Transverse colon (tissue), 4 donors: ENCODE results near the gene AKT3.

Source experiments
- EP300 ChIP-seq: sonication (generic); formaldehyde crosslinking; IDR thresholded peaks from one replicate; pipeline ENCODE4 v1.6.1; 2017; ENCODE audit warnings: antibody characterized with exemption, low read depth
- POLR2AphosphoS5 ChIP-seq, 3 donors: sonication (generic); formaldehyde crosslinking; IDR thresholded peaks; one replicate each; pipeline ENCODE4 v1.6.1; 2016; ENCODE audit warnings: antibody characterized with exemption in 3 of 3
- TF ChIP-seq, protein P1 (sequence below), 5 experiments: fragments of 200-600 bp in 3 of 5; fragments of 450-650 bp in 2 of 5; sonication (generic) in 3 of 5; IDR thresholded peaks; 1 replicate in 2 of 5; 2 replicates in 3 of 5; pipeline ENCODE4 v1.5.1; 2016 to 2017; ENCODE audit warnings: antibody characterized with exemption in 5 of 5, inconsistent platforms in 3 of 5, mild to moderate bottlenecking in 2 of 5, moderate library complexity in 1 of 5

DNA sequence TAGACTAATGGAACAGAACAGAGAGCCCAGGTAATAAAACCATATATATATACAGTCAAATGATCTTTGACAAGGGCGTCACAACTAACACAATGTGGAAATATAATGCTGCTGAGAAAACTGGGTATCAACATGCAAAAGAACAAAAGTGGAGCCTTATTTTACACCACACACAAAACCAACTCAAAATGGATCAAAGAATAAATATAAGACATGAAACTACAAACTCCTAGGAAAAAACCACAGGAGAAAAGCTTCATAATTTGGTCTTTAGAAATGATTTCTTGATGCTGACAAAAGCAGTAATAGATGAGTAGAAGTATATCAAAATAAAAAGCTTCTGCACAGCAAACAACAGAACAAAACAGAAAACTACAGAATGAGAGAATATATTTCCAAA, 192.2 kb downstream of the AKT3 start:
- TF ChIP-seq, protein P1, sequence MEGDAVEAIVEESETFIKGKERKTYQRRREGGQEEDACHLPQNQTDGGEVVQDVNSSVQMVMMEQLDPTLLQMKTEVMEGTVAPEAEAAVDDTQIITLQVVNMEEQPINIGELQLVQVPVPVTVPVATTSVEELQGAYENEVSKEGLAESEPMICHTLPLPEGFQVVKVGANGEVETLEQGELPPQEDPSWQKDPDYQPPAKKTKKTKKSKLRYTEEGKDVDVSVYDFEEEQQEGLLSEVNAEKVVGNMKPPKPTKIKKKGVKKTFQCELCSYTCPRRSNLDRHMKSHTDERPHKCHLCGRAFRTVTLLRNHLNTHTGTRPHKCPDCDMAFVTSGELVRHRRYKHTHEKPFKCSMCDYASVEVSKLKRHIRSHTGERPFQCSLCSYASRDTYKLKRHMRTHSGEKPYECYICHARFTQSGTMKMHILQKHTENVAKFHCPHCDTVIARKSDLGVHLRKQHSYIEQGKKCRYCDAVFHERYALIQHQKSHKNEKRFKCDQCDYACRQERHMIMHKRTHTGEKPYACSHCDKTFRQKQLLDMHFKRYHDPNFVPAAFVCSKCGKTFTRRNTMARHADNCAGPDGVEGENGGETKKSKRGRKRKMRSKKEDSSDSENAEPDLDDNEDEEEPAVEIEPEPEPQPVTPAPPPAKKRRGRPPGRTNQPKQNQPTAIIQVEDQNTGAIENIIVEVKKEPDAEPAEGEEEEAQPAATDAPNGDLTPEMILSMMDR (IDR thresholded peaks at IDR 0.05), result no peak
- TF ChIP-seq POLR2AphosphoS5 (IDR thresholded peaks at IDR 0.05) (no peak), EP300 (no peak)
